Measurements from ENCODE around the gene CHRNA10.

- TF ChIP-seq CTCF (IDR thresholded peaks at IDR 0.05) (no peak), POLR2A (IDR thresholded peaks at IDR 0.05) (no peak), POLR2AphosphoS5 (IDR thresholded peaks at IDR 0.05) (no peak)
Measured at GRCh38 chr11:3665336-3666022, 5.7 kb downstream of the CHRNA10 start.
